WTC11 (cell line): ENCODE results near the gene CACNA1D.

Experiments
- AR ChIP-seq: fragments of 250-450 bp; sonication (Bioruptor Pico); IDR thresholded peaks from 2 replicates; pipeline ENCODE4 v1.9.0; 2021; ENCODE audit warnings: mild to moderate bottlenecking
- FOXP4 ChIP-seq: sonication (generic); formaldehyde crosslinking; IDR thresholded peaks from 2 replicates; pipeline ENCODE4 v1.8.0; 2022; ENCODE audit warnings: mild to moderate bottlenecking, missing genetic modification reagents
- JUN ChIP-seq: sonication (generic); formaldehyde crosslinking; IDR thresholded peaks from 2 replicates; pipeline ENCODE4 v1.8.0; 2023; ENCODE audit warnings: mild to moderate bottlenecking, missing genetic modification reagents
- NFE2L1 ChIP-seq: sonication (generic); formaldehyde crosslinking; IDR thresholded peaks from 2 replicates; pipeline ENCODE4 v1.8.1; 2023; ENCODE audit warnings: missing genetic modification reagents
- NFYB ChIP-seq: sonication (generic); formaldehyde crosslinking; conservative IDR thresholded peaks from 2 replicates; pipeline ENCODE4 v1.8.0; 2022; ENCODE audit warnings: low read depth, missing genetic modification reagents
- ZNF138 ChIP-seq: sonication (generic); formaldehyde crosslinking; conservative IDR thresholded peaks from 2 replicates; pipeline ENCODE4 v1.8.1; 2022; ENCODE audit warnings: mild to moderate bottlenecking, moderate library complexity, missing genetic modification reagents
- TF ChIP-seq, protein P1 (sequence below): fragments of 200-600 bp; IDR thresholded peaks from 2 replicates; pipeline ENCODE4 v1.8.0; 2022; ENCODE audit warnings: antibody characterized with exemption
- TF ChIP-seq, protein P2 (sequence below): sonication (generic); formaldehyde crosslinking; conservative IDR thresholded peaks from 2 replicates; pipeline ENCODE4 v1.8.1; 2022; ENCODE audit warnings: mild to moderate bottlenecking, missing genetic modification reagents
- TF ChIP-seq, protein P3 (sequence below): sonication (generic); formaldehyde crosslinking; IDR thresholded peaks from 2 replicates; pipeline ENCODE4 v1.8.1; 2022; ENCODE audit warnings: mild to moderate bottlenecking, moderate library complexity, missing genetic modification reagents
- TF ChIP-seq, protein P4 (sequence below): sonication (generic); formaldehyde crosslinking; IDR thresholded peaks from 2 replicates; pipeline ENCODE4 v1.8.1; 2023; ENCODE audit warnings: mild to moderate bottlenecking, moderate library complexity, missing genetic modification reagents
- TF ChIP-seq, protein P5 (sequence below): sonication (generic); formaldehyde crosslinking; IDR thresholded peaks from 2 replicates; pipeline ENCODE4 v1.8.1; 2023; ENCODE audit warnings: mild to moderate bottlenecking, missing genetic modification reagents
- TF ChIP-seq, protein P6 (sequence below): fragments of 250-450 bp; sonication (Bioruptor Pico); IDR thresholded peaks from 2 replicates; pipeline ENCODE4 v2.1.2; 2022; ENCODE audit warnings: mild to moderate bottlenecking, moderate library complexity
- TF ChIP-seq, protein P7 (sequence below): sonication (generic); formaldehyde crosslinking; IDR thresholded peaks from 2 replicates; pipeline ENCODE4 v1.8.1; 2022; ENCODE audit warnings: low read depth, mild to moderate bottlenecking, moderate library complexity, missing genetic modification reagents, borderline replicate concordance

DNA sequence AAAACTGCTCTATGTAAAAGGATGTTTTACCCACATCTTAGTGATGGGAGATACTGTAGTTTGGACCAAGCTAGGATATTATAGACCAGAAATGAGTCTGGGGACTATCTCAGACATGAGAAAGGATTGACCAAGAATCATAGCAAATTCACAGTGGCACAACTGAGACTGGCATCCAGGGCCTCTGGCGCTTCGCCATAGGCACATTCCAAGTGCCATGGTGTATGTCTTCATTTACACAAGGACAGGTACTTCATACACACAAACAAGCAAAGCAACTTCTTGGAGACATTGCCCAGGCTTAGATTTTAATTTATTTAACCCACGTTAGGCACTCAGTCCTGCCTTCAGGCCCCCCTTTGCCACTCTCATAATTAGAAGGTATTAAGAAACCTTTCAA, 28.9 kb downstream of the CACNA1D start:
- TF ChIP-seq, protein P1, sequence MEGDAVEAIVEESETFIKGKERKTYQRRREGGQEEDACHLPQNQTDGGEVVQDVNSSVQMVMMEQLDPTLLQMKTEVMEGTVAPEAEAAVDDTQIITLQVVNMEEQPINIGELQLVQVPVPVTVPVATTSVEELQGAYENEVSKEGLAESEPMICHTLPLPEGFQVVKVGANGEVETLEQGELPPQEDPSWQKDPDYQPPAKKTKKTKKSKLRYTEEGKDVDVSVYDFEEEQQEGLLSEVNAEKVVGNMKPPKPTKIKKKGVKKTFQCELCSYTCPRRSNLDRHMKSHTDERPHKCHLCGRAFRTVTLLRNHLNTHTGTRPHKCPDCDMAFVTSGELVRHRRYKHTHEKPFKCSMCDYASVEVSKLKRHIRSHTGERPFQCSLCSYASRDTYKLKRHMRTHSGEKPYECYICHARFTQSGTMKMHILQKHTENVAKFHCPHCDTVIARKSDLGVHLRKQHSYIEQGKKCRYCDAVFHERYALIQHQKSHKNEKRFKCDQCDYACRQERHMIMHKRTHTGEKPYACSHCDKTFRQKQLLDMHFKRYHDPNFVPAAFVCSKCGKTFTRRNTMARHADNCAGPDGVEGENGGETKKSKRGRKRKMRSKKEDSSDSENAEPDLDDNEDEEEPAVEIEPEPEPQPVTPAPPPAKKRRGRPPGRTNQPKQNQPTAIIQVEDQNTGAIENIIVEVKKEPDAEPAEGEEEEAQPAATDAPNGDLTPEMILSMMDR, result no peak
- TF ChIP-seq AR (CRISPR knock-in tag) (no peak), NFE2L1 (no peak), JUN (CRISPR knock-in tag) (no peak), ZNF138 (CRISPR knock-in tag) (no peak), NFYB (CRISPR knock-in tag) (no peak), FOXP4 (no peak)
- TF ChIP-seq, protein P2, sequence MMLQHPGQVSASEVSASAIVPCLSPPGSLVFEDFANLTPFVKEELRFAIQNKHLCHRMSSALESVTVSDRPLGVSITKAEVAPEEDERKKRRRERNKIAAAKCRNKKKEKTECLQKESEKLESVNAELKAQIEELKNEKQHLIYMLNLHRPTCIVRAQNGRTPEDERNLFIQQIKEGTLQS (CRISPR knock-in tag), result no peak
- TF ChIP-seq, protein P3, sequence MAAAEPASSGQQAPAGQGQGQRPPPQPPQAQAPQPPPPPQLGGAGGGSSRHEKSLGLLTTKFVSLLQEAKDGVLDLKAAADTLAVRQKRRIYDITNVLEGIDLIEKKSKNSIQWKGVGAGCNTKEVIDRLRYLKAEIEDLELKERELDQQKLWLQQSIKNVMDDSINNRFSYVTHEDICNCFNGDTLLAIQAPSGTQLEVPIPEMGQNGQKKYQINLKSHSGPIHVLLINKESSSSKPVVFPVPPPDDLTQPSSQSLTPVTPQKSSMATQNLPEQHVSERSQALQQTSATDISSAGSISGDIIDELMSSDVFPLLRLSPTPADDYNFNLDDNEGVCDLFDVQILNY (CRISPR knock-in tag), result no peak
- TF ChIP-seq, protein P4, sequence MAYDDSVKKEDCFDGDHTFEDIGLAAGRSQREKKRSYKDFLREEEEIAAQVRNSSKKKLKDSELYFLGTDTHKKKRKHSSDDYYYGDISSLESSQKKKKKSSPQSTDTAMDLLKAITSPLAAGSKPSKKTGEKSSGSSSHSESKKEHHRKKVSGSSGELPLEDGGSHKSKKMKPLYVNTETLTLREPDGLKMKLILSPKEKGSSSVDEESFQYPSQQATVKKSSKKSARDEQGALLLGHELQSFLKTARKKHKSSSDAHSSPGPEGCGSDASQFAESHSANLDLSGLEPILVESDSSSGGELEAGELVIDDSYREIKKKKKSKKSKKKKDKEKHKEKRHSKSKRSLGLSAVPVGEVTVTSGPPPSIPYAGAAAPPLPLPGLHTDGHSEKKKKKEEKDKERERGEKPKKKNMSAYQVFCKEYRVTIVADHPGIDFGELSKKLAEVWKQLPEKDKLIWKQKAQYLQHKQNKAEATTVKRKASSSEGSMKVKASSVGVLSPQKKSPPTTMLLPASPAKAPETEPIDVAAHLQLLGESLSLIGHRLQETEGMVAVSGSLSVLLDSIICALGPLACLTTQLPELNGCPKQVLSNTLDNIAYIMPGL, result no peak
- TF ChIP-seq, protein P5, sequence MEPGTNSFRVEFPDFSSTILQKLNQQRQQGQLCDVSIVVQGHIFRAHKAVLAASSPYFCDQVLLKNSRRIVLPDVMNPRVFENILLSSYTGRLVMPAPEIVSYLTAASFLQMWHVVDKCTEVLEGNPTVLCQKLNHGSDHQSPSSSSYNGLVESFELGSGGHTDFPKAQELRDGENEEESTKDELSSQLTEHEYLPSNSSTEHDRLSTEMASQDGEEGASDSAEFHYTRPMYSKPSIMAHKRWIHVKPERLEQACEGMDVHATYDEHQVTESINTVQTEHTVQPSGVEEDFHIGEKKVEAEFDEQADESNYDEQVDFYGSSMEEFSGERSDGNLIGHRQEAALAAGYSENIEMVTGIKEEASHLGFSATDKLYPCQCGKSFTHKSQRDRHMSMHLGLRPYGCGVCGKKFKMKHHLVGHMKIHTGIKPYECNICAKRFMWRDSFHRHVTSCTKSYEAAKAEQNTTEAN (CRISPR knock-in tag), result no peak
- TF ChIP-seq, protein P6, sequence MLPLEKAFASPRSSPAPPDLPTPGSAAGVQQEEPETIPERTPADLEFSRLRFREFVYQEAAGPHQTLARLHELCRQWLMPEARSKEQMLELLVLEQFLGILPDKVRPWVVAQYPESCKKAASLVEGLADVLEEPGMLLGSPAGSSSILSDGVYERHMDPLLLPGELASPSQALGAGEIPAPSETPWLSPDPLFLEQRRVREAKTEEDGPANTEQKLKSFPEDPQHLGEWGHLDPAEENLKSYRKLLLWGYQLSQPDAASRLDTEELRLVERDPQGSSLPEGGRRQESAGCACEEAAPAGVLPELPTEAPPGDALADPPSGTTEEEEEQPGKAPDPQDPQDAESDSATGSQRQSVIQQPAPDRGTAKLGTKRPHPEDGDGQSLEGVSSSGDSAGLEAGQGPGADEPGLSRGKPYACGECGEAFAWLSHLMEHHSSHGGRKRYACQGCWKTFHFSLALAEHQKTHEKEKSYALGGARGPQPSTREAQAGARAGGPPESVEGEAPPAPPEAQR, result no peak
- TF ChIP-seq, protein P7, sequence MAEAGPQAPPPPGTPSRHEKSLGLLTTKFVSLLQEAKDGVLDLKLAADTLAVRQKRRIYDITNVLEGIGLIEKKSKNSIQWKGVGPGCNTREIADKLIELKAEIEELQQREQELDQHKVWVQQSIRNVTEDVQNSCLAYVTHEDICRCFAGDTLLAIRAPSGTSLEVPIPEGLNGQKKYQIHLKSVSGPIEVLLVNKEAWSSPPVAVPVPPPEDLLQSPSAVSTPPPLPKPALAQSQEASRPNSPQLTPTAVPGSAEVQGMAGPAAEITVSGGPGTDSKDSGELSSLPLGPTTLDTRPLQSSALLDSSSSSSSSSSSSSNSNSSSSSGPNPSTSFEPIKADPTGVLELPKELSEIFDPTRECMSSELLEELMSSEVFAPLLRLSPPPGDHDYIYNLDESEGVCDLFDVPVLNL (CRISPR knock-in tag), result no peak
